Ascending aorta (tissue), 2 donors: ENCODE measurements around the gene SPTBN1. TPM values are rescaled to one million over a fixed set of nuclear protein-coding genes. Genes with fewer than 3 reads are reported as not detected.

Experiments
- DNase-seq, 2 donors: peaks; one replicate each; pipeline ENCODE4 v3.0.0-alpha.2; 2019; ENCODE audit warnings: low spot score in 2 of 2
- H3K27ac ChIP-seq, 2 donors: fragments of 200-600 bp; sonication (generic); one replicate each; pipeline ENCODE4 v1.5.1; 2016 to 2017; ENCODE audit warnings: mild to moderate bottlenecking in 1 of 2
- H3K27me3 ChIP-seq: fragments of 200-600 bp; sonication (generic); one replicate; pipeline ENCODE4 v1.5.1; 2017
- H3K36me3 ChIP-seq, 2 donors: fragments of 200-600 bp; sonication (generic); one replicate each; pipeline ENCODE4 v1.5.1; 2016
- H3K4me1 ChIP-seq, 2 donors: fragments of 200-600 bp; sonication (generic); one replicate each; pipeline ENCODE4 v1.5.1; 2016 to 2017; ENCODE audit warnings: mild to moderate bottlenecking in 1 of 2
- H3K4me3 ChIP-seq, 2 donors: fragments of 200-600 bp; sonication (generic); one replicate each; pipeline ENCODE4 v1.5.1; 2016 to 2017; ENCODE audit warnings: mild to moderate bottlenecking in 1 of 2
- H3K9me3 ChIP-seq, 2 donors: fragments of 200-600 bp; sonication (generic); one replicate each; pipeline ENCODE4 v1.5.1; 2016
- intact Hi-C: fragments of 100-400 bp; cut with DNase I; formaldehyde crosslinking; loops from one replicate; pipeline ENCODE4 v1.15.1; 2023
- total RNA-seq: library from RNA; depleted of rRNA; stranded (reverse); fragments of >200 nt; gene quantifications from one replicate; pipeline ENCODE4 v1.1.0, GENCODE V29; 2016
- TF ChIP-seq, protein P1 (sequence below), 3 experiments: fragments of 200-600 bp in 2 of 3; fragments of 450-650 bp in 1 of 3; sonication (generic) in 2 of 3; IDR thresholded peaks; one replicate each; pipeline ENCODE4 v1.5.1; 2016 to 2019; ENCODE audit warnings: antibody characterized with exemption in 3 of 3, mild to moderate bottlenecking in 1 of 3, moderate library complexity in 1 of 3

SPTBN1 gene
- total RNA-seq, 1 donor from 2014 or later = 246 TPM

DNA sequence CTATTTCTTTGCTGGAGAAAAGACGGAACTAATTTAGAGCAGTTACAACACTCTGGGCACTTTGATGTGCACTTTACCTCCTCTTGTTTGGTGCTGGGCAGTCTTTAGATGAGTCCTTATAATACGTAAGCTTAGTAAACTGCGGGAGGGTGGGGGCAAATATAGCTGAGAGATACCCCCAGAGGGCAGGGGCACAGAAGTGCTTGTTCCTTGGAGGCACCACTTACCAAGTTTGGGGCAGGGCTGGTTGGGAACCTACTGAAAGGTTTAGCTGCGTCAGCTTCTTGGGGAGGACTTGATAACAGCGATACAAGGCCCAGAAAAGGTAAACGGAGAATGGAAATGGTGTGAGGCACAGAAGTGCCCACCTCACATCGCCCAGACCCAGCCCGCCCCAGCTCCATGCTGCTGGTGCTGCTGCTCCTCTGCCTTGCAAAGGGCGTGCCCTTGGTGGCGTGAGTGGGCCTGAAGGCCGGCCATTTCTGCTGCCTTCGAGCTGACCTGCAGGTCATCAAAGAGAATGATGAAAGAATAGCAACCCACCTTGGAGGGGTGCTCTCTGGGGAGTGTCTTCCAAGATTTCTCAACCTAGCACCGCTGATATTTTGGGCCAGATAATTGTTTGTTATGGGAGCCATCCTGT is 139.2 kb downstream of the SPTBN1 start:
- TF ChIP-seq, protein P1, sequence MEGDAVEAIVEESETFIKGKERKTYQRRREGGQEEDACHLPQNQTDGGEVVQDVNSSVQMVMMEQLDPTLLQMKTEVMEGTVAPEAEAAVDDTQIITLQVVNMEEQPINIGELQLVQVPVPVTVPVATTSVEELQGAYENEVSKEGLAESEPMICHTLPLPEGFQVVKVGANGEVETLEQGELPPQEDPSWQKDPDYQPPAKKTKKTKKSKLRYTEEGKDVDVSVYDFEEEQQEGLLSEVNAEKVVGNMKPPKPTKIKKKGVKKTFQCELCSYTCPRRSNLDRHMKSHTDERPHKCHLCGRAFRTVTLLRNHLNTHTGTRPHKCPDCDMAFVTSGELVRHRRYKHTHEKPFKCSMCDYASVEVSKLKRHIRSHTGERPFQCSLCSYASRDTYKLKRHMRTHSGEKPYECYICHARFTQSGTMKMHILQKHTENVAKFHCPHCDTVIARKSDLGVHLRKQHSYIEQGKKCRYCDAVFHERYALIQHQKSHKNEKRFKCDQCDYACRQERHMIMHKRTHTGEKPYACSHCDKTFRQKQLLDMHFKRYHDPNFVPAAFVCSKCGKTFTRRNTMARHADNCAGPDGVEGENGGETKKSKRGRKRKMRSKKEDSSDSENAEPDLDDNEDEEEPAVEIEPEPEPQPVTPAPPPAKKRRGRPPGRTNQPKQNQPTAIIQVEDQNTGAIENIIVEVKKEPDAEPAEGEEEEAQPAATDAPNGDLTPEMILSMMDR (IDR thresholded peaks at IDR 0.05) = no peak
- Histone ChIP-seq H3K9me3 (no peaks in the 10 kb centered on the region), H3K4me3 (no peak overlapping the region), H3K27me3 (no peaks in the 10 kb centered on the region), H3K27ac (peak overlapping the region; percentile 75 to 79), H3K36me3 (no peaks in the 10 kb centered on the region), H3K4me1 (peaks cover 21 to 41% of the 10 kb centered on the region in 2 donors)
- DNase-seq = no peak
- intact Hi-C loops = no loop called here

DNA sequence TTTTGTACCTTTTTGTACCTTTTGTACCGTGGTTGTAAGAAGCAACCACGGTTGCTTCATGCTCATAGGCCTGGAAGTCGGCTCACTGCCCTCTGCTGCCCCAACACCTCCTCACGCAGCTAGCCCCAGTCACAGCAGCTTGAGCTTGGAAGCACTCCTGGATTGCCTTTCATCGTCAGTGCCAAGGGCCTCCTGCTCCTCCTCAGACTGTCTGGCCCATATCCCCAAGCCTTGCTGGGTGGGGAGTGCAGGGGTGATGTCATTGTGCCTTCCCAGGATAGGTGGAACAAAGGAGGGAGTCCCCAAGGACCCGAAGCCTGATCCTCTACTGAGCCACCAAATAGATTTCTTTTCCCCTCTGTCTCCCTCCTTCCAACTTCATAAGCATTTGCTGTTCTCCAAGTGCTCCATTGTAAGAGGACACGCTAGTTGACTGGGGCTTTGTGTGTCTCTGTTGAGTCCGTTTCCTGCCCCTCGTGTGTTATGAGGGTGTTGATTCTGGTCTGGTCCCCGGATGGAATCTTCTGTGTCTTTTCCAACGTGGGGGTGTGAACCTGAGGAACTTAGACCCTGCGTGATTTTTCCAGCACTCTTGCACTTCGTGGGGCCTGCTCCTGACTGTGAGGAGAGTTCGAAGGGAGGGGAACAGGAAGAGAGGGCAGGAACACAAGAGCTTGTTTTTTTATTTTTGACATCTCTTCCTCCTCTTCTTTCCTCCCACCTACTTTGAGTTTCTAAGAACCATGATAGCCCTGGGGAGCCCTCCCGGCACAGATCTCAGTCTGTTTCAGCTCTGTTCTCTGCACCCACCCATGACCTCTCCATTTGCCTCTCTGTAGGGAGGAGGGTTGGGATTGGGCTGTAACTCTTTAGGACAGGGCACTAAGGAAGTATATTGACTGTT is 140.1 kb downstream of the SPTBN1 start:
- Histone ChIP-seq H3K36me3 (no peaks in the 10 kb centered on the region), H3K4me3 (no peak overlapping the region), H3K4me1 (peaks cover 24 to 45% of the 10 kb centered on the region in 2 donors), H3K27ac (peak overlapping the region; percentile 75 to 79), H3K27me3 (no peaks in the 10 kb centered on the region), H3K9me3 (no peaks in the 10 kb centered on the region)
- peak in 1 of 2 donors; percentile 76 for DNase-seq
- intact Hi-C loops = no loop called here
- TF ChIP-seq, protein P1 (IDR thresholded peaks at IDR 0.05) = peak in 1 of 3 experiments; percentile 11

DNA sequence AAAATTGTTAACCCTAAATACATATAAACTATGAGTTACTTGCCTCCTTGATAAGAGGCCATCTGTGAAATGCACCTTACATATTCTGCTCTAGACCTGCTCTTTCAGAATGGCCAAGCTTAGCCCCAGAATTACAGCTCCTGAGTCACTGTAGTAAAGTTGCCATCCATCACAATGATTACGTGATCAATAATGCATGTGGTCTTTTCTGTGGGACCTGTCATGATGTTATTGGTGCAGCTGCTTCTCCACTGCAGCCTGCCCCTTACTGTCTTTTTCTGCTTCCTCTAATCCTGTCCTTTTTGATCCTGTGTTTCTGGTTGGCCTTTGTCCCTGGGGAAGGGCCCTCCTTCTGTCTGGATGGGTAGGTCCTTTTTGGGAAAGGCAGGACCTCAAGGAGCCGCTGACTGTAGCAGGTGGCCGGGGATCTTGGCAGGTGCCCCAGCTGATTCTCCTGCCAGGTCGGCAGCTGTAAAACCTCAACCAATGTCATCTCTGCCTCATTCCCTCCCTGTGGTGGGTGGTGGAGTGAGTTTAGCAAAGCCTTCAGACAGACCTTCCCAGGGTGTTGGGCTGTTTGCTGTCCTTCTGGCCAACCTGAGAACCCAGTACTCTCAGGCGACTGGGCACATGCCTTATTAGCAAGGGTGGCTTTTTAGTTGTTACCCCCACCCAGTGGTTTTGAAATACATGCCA is 141.2 kb downstream of the SPTBN1 start:
- Histone ChIP-seq H3K4me3 (no peak overlapping the region), H3K27ac (peak overlapping the region; percentile 75 to 79), H3K4me1 (peaks cover 25 to 54% of the 10 kb centered on the region in 2 donors), H3K27me3 (no peaks in the 10 kb centered on the region), H3K36me3 (no peaks in the 10 kb centered on the region), H3K9me3 (no peaks in the 10 kb centered on the region)
- TF ChIP-seq, protein P1 (IDR thresholded peaks at IDR 0.05) = no peak
- no peak for DNase-seq
- intact Hi-C loops = no loop called here

DNA sequence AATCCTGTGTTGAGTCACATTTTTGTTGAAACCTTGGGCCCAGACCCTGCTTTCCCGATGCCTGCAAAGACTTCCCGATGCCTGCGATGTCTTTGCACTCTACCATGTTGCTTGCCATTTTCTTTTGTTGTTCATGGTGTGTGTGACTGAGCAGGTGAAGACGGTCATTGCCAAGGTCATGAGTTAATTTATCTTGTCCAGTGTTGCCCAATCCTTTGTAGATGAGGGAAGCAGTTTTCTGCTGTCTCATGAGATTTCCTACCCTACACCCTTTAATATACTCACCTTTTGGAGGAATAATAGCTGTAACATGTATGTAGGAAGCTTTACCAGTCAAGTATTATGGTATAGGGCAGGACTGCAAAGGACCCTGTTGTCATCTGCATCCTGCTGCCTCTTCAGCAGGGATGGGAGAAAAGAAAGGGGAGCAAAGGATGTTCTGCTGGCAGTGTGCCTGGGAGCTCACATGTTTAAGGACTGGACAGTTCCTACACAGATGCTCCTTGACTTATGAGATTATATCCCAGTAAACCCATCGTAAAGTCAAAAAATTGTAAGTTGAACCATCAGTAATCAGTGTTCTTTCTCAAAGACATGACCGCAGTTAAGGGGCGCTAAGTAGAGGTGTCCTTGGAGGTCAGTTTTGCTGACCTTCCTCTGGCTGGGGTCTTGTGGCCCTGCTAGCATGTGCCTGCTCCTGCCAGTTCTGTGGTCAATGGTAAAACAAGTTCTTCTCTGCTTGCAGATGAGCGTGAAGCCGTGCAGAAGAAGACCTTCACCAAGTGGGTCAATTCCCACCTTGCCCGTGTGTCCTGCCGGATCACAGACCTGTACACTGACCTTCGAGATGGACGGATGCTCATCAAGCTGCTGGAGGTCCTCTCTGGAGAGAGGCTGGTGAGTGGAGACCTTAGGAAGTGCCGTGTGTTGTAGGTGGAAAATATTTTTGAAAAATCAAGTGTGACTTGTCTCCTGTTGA is 142.5 kb downstream of the SPTBN1 start:
- TF ChIP-seq, protein P1 (IDR thresholded peaks at IDR 0.05) = no peak
- Histone ChIP-seq H3K4me3 (no peak overlapping the region), H3K36me3 (no peaks in the 10 kb centered on the region), H3K4me1 (peaks cover 28 to 68% of the 10 kb centered on the region in 2 donors), H3K27me3 (no peaks in the 10 kb centered on the region), H3K9me3 (no peaks in the 10 kb centered on the region), H3K27ac (peak overlapping the region; percentile 75 to 79)
- intact Hi-C loops = no loop called here
- no peak for DNase-seq

DNA sequence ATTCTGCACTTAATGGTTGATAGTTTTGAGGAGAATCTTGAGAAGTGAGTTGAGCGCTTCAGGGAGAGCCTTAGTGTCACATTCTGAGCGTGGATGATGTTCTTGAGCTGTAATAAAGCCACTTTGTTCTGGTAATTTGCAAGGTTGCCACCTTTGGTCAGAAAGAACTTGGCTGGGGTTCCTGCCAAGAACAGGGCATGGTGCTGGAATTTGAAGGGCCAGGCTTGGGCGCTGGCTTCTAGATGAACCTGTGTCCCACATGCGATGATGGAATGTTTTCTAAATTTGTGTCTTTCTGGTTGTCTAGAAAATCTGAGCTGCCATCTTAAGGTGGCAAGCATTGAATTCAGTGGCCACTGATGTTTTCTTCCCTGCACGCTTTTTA is 143.2 kb downstream of the SPTBN1 start:
- Histone ChIP-seq H3K27me3 (no peaks in the 10 kb centered on the region), H3K4me3 (no peak overlapping the region), H3K36me3 (no peaks in the 10 kb centered on the region), H3K9me3 (no peaks in the 10 kb centered on the region), H3K4me1 (peaks cover 29 to 74% of the 10 kb centered on the region in 2 donors), H3K27ac (peak overlapping the region; percentile 75 to 79)
- TF ChIP-seq, protein P1 (IDR thresholded peaks at IDR 0.05) = no peak
- no peak for DNase-seq
- intact Hi-C loops = no loop called here
